K562 (cell line): ENCODE results near the gene RBM17. TPM values are rescaled to one million over a fixed set of nuclear protein-coding genes. Genes with fewer than 3 reads are reported as not detected.

Experiments
- EGR1 ChIP-seq: fragments of 450-650 bp; conservative IDR thresholded peaks from 2 replicates; pipeline ENCODE4 v1.6.1; 2017; ENCODE audit warnings: mild to moderate bottlenecking
- ERF ChIP-seq: fragments of 450-650 bp; formaldehyde crosslinking; IDR thresholded peaks from 2 replicates; pipeline ENCODE4 v1.4.0; 2020; ENCODE audit warnings: mild to moderate bottlenecking, mixed read lengths
- ESRRA ChIP-seq: fragments of 450-650 bp; IDR thresholded peaks from 2 replicates; pipeline ENCODE4 v1.6.1; 2014; ENCODE audit warnings: low read depth, mild to moderate bottlenecking, moderate library complexity, borderline replicate concordance
- ETV6 ChIP-seq, 3 experiments: fragments of 150-350 bp in 1 of 3; sonication (generic) in 1 of 3; formaldehyde crosslinking in 1 of 3; IDR thresholded peaks; 2 replicates each; pipeline versions ENCODE4 v1.6.1 to v1.8.0; 2014 to 2022; ENCODE audit warnings: borderline replicate concordance in 2 of 3, low read depth in 2 of 3, antibody characterized with exemption in 1 of 3, low read length in 1 of 3, mild to moderate bottlenecking in 1 of 3, missing genetic modification reagents in 1 of 3
- HDAC1 ChIP-seq, 2 experiments: fragments of 450-650 bp; IDR thresholded peaks; 2 replicates each; pipeline ENCODE4 v1.6.1; 2016 to 2017; ENCODE audit warnings: inconsistent platforms in 1 of 2, mild to moderate bottlenecking in 1 of 2, moderate library complexity in 1 of 2
- HDGF ChIP-seq: fragments of 450-650 bp; IDR thresholded peaks from 2 replicates; pipeline ENCODE4 v1.6.1; 2016
- HOXB6 ChIP-seq: fragments of 250-450 bp; sonication (Bioruptor Pico); IDR thresholded peaks from 2 replicates; pipeline ENCODE4 v1.5.1; 2022; ENCODE audit warnings: mild to moderate bottlenecking, borderline replicate concordance
- KLF6 ChIP-seq: fragments of 250-450 bp; sonication (Bioruptor Pico); IDR thresholded peaks from 2 replicates; pipeline ENCODE4 v1.4.0; 2020; ENCODE audit warnings: mild to moderate bottlenecking, moderate library complexity, borderline replicate concordance
- MCM3 ChIP-seq: fragments of 450-650 bp; IDR thresholded peaks from 2 replicates; pipeline ENCODE4 v1.6.1; 2016
- MED1 ChIP-seq: sonication (generic); formaldehyde crosslinking; IDR thresholded peaks from 2 replicates; pipeline ENCODE4 v1.8.1; 2023; ENCODE audit warnings: missing genetic modification reagents, borderline replicate concordance
- NBN ChIP-seq: fragments of 450-650 bp; IDR thresholded peaks from 2 replicates; pipeline ENCODE4 v1.6.1; 2016; ENCODE audit warnings: low read depth, mild to moderate bottlenecking
- NR2C1 ChIP-seq, 2 experiments: fragments of 450-650 bp; IDR thresholded peaks; 2 replicates each; pipeline ENCODE4 v1.6.1; 2017; ENCODE audit warnings: mild to moderate bottlenecking in 2 of 2, antibody characterized with exemption in 1 of 2, inconsistent platforms in 1 of 2, missing compliant biosample characterization in 1 of 2, missing genetic modification characterization in 1 of 2
- NUFIP1 ChIP-seq: fragments of 450-650 bp; IDR thresholded peaks from 2 replicates; pipeline ENCODE4 v1.6.1; 2018; ENCODE audit not compliant: partially characterized antibody
- PHF21A ChIP-seq: fragments of 450-650 bp; IDR thresholded peaks from 2 replicates; pipeline ENCODE4 v1.6.1; 2017; ENCODE audit warnings: low read depth, borderline replicate concordance
- RAD51 ChIP-seq: fragments of 450-650 bp; IDR thresholded peaks from 2 replicates; pipeline ENCODE4 v1.7.1; 2016; ENCODE audit warnings: low read depth, mild to moderate bottlenecking, borderline replicate concordance
- RBM34 ChIP-seq: fragments of 200-400 bp; formaldehyde crosslinking; IDR thresholded peaks from 2 replicates; pipeline ENCODE4 v1.6.1; 2018; ENCODE audit warnings: low read length, borderline replicate concordance; ENCODE audit not compliant: insufficient read depth
- SPI1 ChIP-seq: IDR thresholded peaks from 2 replicates; pipeline ENCODE4 v1.6.1; 2011; ENCODE audit warnings: low read depth, low read length, control low read depth, borderline replicate concordance
- STAT5B ChIP-seq: fragments of 250-450 bp; sonication (Bioruptor Pico); IDR thresholded peaks from 2 replicates; pipeline ENCODE4 v1.8.0; 2021; ENCODE audit warnings: mild to moderate bottlenecking, inconsistent platforms
- YY1 ChIP-seq, 3 experiments: IDR thresholded peaks; 2 replicates each; pipeline ENCODE4 v1.6.1; 2011; ENCODE audit warnings: low read length in 2 of 3, mild to moderate bottlenecking in 2 of 3, moderate library complexity in 2 of 3, borderline replicate concordance in 1 of 3, control low read depth in 1 of 3, low read depth in 1 of 3; ENCODE audit not compliant: insufficient read depth in 3 of 3, insufficient replicate concordance in 2 of 3, control insufficient read depth in 1 of 3, insufficient read length in 1 of 3; ENCODE audit errors: extremely low read depth in 1 of 3
- ZNF140 ChIP-seq: fragments of 250-450 bp; sonication (Bioruptor Pico); IDR thresholded peaks from 2 replicates; pipeline ENCODE4 v1.8.0; 2021; ENCODE audit warnings: moderate library complexity, mild to moderate bottlenecking, inconsistent platforms
- ZNF785 ChIP-seq: fragments of 250-450 bp; sonication (Bioruptor Pico); IDR thresholded peaks from 2 replicates; pipeline ENCODE4 v1.4.0; 2020; ENCODE audit warnings: mild to moderate bottlenecking
- polyA plus RNA-seq, 8 experiments: library from polyadenylated mRNA; depleted of rRNA in 4 of 8; stranded (reverse) in 5 of 8; unstranded in 3 of 8; fragments of >200 nt; fragmentation: Nextera tagmentation in 2 of 8; fragmentation: Illumina TruSeq in 1 of 8; extraction: Ambion mirVana in 2 of 8; extraction: Trizol in 1 of 8; gene quantifications; 2 replicates each; pipeline versions ENCODE4 v1.2.1 to v1.2.3, GENCODE V29; 2011 to 2014; ENCODE audit warnings: inconsistent platforms in 1 of 8, missing spikeins in 1 of 8
- total RNA-seq, 7 experiments: library from RNA; depleted of rRNA in 6 of 7; stranded (reverse); fragments of >200 nt in 6 of 7; fragmentation: Illumina TruSeq in 2 of 7; extraction: Trizol in 2 of 7; gene quantifications; 2 replicates each; pipeline versions ENCODE4 v1.2.1 to v1.2.3, GENCODE V29; 2011 to 2021; ENCODE audit warnings: low replicate concordance in 1 of 7
- TF ChIP-seq, protein P1 (sequence below): fragments of 450-650 bp; conservative IDR thresholded peaks from 2 replicates; pipeline ENCODE4 v1.6.1; 2016; ENCODE audit warnings: missing genetic modification characterization, low read depth, mild to moderate bottlenecking, control low read depth, missing compliant biosample characterization
- TF ChIP-seq, protein P2 (sequence below): sonication (generic); formaldehyde crosslinking; IDR thresholded peaks from 2 replicates; pipeline ENCODE4 v1.8.0; 2022; ENCODE audit warnings: mild to moderate bottlenecking, missing genetic modification reagents
- TF ChIP-seq, protein P3 (sequence below), 3 experiments: fragments of 200-800 bp in 1 of 3; sonication (Bioruptor generic) in 1 of 3; sonication (generic) in 1 of 3; formaldehyde crosslinking in 1 of 3; IDR thresholded peaks; 2 replicates each; pipeline versions ENCODE4 v1.6.1 to v1.8.0; 2016 to 2022; ENCODE audit warnings: mild to moderate bottlenecking in 2 of 3, missing compliant biosample characterization in 2 of 3, missing genetic modification characterization in 2 of 3, missing genetic modification reagents in 1 of 3

The RBM17 gene
- total and polyA plus RNA-seq, 9 of the 15 experiments (the other 6 are each of a cell fraction or from before 2014, with no cell fraction given), result 23.6 to 217 (median 124) TPM

DNA sequence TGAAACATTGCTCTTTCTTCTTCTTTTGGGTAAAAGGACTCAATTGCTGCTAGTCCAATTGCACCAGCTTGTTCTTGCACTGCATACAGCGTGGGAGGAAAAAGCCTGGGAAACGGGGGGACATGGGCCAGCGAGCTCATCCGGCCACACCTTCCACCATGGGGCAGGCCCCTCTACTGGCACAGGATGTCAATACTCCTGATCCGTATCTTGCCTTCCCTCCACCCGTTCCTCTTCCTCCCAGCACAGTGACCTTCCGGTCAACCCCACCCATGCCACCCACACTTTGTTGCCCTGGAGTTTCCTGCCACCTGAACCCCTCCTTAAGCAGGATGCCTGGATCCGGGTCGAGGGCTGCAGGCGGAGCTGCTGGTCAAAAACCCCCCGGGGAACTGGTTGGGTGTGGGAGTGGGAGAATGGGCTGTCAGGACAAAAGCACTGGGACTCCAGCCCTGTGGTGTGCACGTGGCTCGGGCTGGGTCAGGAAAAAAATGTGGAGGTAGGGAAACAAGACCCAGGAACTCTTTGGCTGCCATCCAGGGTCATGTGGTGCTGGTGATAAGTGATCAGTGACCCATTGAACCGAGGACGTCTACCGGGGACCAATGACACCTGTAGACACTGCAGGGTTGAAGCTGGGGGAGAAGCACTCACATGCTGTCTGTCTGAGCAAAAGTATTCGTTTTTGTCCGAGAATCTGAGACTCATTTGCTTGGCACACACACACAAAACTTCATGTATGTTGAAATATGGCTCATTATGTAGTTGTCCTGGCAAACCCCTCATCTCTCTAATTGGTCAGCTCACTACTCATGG, 34.8 kb upstream of the RBM17 start (continued):
- TF ChIP-seq STAT5B (no peak), HDAC1 (IDR thresholded peaks at IDR 0.05) (no peak), RBM34 (no peak), ETV6 (IDR thresholded peaks at IDR 0.05; ENCODE audit: borderline replicate concordance in 1 of 2, low read depth in 2 of 2, low read length in 1 of 2) (no peak), ETV6 (CRISPR knock-in tag; IDR thresholded peaks at IDR 0.05; ENCODE audit: borderline replicate concordance) (no peak), ESRRA (0 out of 2 replicates have a peak, but pooled peaks have one; percentile 13), EGR1 (peak; percentile 61), KLF6 (CRISPR knock-in tag) (no peak), SPI1 (no peak), ERF (CRISPR knock-in tag) (peak; percentile 75; the same call in 1 of the 2 replicates), NBN (no peak), MED1 (no peak), ZNF785 (CRISPR knock-in tag) (no peak), ZNF140 (no peak), PHF21A (no peak), NR2C1 (IDR thresholded peaks at IDR 0.05) (no peak), NR2C1 (tag; IDR thresholded peaks at IDR 0.05) (peak; percentile 70), HOXB6 (CRISPR knock-in tag) (no peak), MCM3 (no peak), YY1 (IDR thresholded peaks at IDR 0.05; ENCODE audit: borderline replicate concordance in 1 of 3, control insufficient read depth in 1 of 3, extremely low read depth in 1 of 3, insufficient read depth in 3 of 3, insufficient read length in 1 of 3, insufficient replicate concordance in 2 of 3, low read depth in 1 of 3, low read length in 2 of 3) (no peak), HDGF (no peak), RAD51 (0 out of 2 replicates have a peak, but pooled peaks have one; percentile 30), NUFIP1 (no peak)
- TF ChIP-seq, protein P1, sequence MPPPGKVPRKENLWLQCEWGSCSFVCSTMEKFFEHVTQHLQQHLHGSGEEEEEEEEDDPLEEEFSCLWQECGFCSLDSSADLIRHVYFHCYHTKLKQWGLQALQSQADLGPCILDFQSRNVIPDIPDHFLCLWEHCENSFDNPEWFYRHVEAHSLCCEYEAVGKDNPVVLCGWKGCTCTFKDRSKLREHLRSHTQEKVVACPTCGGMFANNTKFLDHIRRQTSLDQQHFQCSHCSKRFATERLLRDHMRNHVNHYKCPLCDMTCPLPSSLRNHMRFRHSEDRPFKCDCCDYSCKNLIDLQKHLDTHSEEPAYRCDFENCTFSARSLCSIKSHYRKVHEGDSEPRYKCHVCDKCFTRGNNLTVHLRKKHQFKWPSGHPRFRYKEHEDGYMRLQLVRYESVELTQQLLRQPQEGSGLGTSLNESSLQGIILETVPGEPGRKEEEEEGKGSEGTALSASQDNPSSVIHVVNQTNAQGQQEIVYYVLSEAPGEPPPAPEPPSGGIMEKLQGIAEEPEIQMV (tag), result no peak
- TF ChIP-seq, protein P2, sequence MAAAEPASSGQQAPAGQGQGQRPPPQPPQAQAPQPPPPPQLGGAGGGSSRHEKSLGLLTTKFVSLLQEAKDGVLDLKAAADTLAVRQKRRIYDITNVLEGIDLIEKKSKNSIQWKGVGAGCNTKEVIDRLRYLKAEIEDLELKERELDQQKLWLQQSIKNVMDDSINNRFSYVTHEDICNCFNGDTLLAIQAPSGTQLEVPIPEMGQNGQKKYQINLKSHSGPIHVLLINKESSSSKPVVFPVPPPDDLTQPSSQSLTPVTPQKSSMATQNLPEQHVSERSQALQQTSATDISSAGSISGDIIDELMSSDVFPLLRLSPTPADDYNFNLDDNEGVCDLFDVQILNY (CRISPR knock-in tag), result no peak
- TF ChIP-seq, protein P3, sequence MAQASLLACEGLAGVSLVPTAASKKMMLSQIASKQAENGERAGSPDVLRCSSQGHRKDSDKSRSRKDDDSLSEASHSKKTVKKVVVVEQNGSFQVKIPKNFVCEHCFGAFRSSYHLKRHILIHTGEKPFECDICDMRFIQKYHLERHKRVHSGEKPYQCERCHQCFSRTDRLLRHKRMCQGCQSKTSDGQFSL (CRISPR knock-in tag; IDR thresholded peaks at IDR 0.05), result no peak
- TF ChIP-seq, protein P3 (tag; IDR thresholded peaks at IDR 0.05), result no peak
